ENCODE results near the gene CD72. TPM values are rescaled to one million over a fixed set of nuclear protein-coding genes. Genes with fewer than 3 reads are reported as not detected.

The CD72 gene
- total RNA-seq, 1 donor from 2014 or later = 0.56 TPM

- Histone ChIP-seq H4K20me1 (ENCODE audit: low read depth) (peaks cover 10% of the 10 kb centered on the region), H3K27ac (no peak overlapping the region), H2AFZ (replicated peaks) (no peak overlapping the region), H3K27me3 (peaks cover 15% of the 10 kb centered on the region), H3K4me2 (no peak overlapping the region), H3K9ac (no peak overlapping the region), H3F3A (ENCODE audit: low read depth) (peaks cover 37% of the 10 kb centered on the region), H3K79me2 (ENCODE audit: low read depth) (peaks cover 8% of the 10 kb centered on the region), H3K4me3 (no peak overlapping the region), H3K9me3 (ENCODE audit: low read depth) (no peaks in the 10 kb centered on the region), H3K4me1 (no peaks in the 10 kb centered on the region), H3K36me3 (no peaks in the 10 kb centered on the region)
- H3K4me1 Mint-ChIP-seq = peaks cover 35% of the 10 kb centered on the region
- no peak for DNase-seq (ENCODE audit: low spot score)
- TF ChIP-seq CTCF (IDR thresholded peaks at IDR 0.05) = no peak
- no peak for TF ChIP-seq EZH2phosphoT487 (IDR thresholded peaks at IDR 0.05)
- no peak for TF ChIP-seq EZH2 (IDR thresholded peaks at IDR 0.05)
- H3K27me3 Mint-ChIP-seq (ENCODE audit: insufficient read depth, low read depth) = peaks cover 16% of the 10 kb centered on the region
- no peak overlapping the region for H3K27ac Mint-ChIP-seq
- peaks cover 22% of the 10 kb centered on the region for H3K36me3 Mint-ChIP-seq
- H3K9me3 Mint-ChIP-seq = peaks cover 3% of the 10 kb centered on the region
- H3K4me3 Mint-ChIP-seq = peak overlapping the region; percentile 91
Measured at GRCh38 chr9:35656348-35656747, 38.1 kb upstream of the CD72 start.

GRCh38 chr9:35653611-35654010, 35.4 kb upstream of the CD72 start:
- Histone ChIP-seq H3K79me2 (ENCODE audit: low read depth) (no peaks in the 10 kb centered on the region), H3K4me3 (no peak overlapping the region), H4K20me1 (ENCODE audit: low read depth) (no peaks in the 10 kb centered on the region), H3K4me1 (peaks cover 9% of the 10 kb centered on the region), H3K9ac (no peak overlapping the region), H3F3A (ENCODE audit: low read depth) (peaks cover 19% of the 10 kb centered on the region), H3K4me2 (no peak overlapping the region), H3K36me3 (no peaks in the 10 kb centered on the region), H3K27me3 (peaks cover 15% of the 10 kb centered on the region), H2AFZ (replicated peaks) (no peak overlapping the region), H3K27ac (no peak overlapping the region), H3K9me3 (ENCODE audit: low read depth) (no peaks in the 10 kb centered on the region)
- Mint-ChIP-seq H3K36me3 (peaks cover 2% of the 10 kb centered on the region), H3K9me3 (peaks cover 3% of the 10 kb centered on the region), H3K4me3 (no peak overlapping the region), H3K27me3 (ENCODE audit: insufficient read depth, low read depth) (peaks cover 19% of the 10 kb centered on the region), H3K27ac (no peak overlapping the region), H3K4me1 (peaks cover 19% of the 10 kb centered on the region)
- TF ChIP-seq EZH2phosphoT487 (IDR thresholded peaks at IDR 0.05) (no peak), CTCF (IDR thresholded peaks at IDR 0.05) (no peak), EZH2 (IDR thresholded peaks at IDR 0.05) (no peak)
- no peak for DNase-seq (ENCODE audit: low spot score)

- no peak for DNase-seq (ENCODE audit: low spot score)
- Histone ChIP-seq H4K20me1 (ENCODE audit: low read depth) (no peaks in the 10 kb centered on the region), H2AFZ (replicated peaks) (no peak overlapping the region), H3F3A (ENCODE audit: low read depth) (peaks cover 17% of the 10 kb centered on the region), H3K36me3 (no peaks in the 10 kb centered on the region), H3K27me3 (peaks cover 21% of the 10 kb centered on the region), H3K27ac (no peak overlapping the region), H3K4me3 (no peak overlapping the region), H3K4me1 (peaks cover 9% of the 10 kb centered on the region), H3K9ac (no peak overlapping the region), H3K9me3 (ENCODE audit: low read depth) (no peaks in the 10 kb centered on the region), H3K4me2 (no peak overlapping the region), H3K79me2 (ENCODE audit: low read depth) (no peaks in the 10 kb centered on the region)
- H3K36me3 Mint-ChIP-seq = peaks cover under 1% of the 10 kb centered on the region
- H3K4me1 Mint-ChIP-seq = peaks cover 25% of the 10 kb centered on the region
- H3K27me3 Mint-ChIP-seq (ENCODE audit: insufficient read depth, low read depth) = peaks cover 17% of the 10 kb centered on the region
- H3K27ac Mint-ChIP-seq = no peak overlapping the region
- TF ChIP-seq EZH2 (IDR thresholded peaks at IDR 0.05) (no peak), CTCF (IDR thresholded peaks at IDR 0.05) (no peak), EZH2phosphoT487 (IDR thresholded peaks at IDR 0.05) (no peak)
- H3K9me3 Mint-ChIP-seq = peaks cover 1% of the 10 kb centered on the region
- H3K4me3 Mint-ChIP-seq = no peak overlapping the region
Measured at GRCh38 chr9:35652829-35653209, 34.6 kb upstream of the CD72 start.

Data from neural progenitor cell (in vitro differentiated cells).